ENCODE measurements around the gene POLRMT.
A peak's percentile ranks its signal among the peaks of the same experiment; 100 is the strongest.

POLRMT gene

GRCh38 chr19:575527-576506, 57.5 kb downstream of the POLRMT start:
- DNase-seq: no peak

DNA sequence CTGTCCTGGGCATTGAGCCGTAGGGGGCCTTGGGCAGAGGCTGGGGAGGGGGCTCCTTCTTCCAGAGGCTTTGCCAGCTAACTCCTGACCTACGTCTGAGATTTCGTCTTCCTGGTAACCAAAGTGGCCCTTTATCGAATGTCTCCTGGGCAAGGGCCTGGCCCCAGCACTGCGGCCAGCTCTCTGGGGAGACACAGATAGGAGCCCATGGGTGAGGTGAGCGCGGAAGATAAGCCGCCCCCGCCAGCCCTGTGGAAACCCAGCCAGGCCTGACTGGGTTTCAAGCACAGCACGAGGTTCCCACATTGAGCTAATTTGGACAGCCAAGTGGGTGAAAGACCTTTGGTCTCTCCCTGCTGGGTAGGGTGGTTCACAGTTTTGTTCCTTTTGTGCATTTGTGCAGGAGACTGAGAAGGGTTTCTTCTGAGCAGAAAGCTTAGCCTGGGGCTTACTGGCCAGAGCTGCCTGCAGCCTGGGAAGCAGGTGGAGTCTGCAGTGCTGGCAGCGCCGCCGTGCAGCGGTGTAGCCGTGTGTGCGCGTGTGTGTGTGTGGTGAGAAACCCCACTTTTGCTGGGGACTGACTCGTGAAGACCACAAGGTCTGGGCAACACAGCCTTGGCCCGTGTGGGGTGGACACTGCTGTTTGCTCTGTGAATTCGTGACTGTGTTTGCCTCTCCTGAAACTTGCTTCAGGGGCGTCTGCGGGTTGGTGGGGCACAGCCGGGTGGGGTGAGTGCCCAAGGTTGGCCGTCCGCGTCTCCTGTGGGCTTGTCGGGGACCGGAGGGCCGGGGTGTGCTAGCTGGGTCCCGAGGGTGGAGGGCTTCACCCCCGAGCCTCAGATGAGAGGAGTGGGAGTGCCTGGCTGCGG, 58.4 kb downstream of the POLRMT start:
- DNase-seq: no peak

- no peak for DNase-seq
These were observed 59.9 kb downstream of the POLRMT start for GRCh38 chr19:573519-573825.

DNA sequence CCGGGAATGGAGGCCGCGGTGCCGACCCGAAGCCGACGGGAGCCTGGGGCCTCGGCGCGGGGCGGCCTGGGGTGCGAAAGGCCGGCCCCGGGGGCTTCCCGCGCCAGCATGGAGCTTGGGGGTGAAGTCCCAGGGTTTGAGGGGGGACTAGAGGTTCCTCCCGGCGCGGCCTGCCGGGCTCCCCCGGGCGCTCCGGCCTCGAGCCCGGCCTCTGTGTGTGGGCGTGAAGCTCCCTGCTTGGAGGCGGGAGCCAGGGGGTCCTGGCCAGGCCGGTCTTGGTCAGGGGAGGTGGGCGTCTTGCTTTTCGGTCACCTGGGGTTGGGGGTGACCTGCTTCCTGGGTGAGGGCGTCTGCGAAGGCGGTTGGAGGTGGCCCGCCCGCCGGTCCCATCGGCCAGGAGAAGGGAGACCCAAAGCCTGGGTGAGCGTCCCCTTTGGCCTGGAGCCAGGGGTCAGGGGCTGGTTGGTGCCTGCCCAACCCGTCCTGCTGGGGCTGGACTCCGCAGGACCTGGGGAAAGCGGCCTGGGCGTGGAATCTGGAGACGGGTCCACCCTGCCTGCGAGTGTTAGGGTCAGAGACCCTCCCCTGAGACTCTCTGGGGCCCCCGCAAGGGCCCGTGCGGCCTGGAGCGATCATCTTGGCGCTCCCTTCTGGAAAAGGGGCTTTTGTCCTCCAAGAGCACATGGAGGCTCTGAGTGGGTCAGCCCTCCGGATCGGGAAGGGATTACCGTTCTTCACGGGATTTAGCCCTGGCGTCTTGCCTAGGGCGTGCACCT, 60.4 kb downstream of the POLRMT start:
- no peak for DNase-seq

GRCh38 chr19:572140-572742, 61.1 kb downstream of the POLRMT start, which contains the start of gene BSG:
BSG (plus strand) TSS chr19:572596; CDS start chr19:572635, 39 bp downstream.
- peak; percentile 98 for DNase-seq

GRCh38 chr19:571566-571974, 61.8 kb downstream of the POLRMT start:
- DNase-seq: no peak

GRCh38 chr19:570937-571565, 62.3 kb downstream of the POLRMT start:
- DNase-seq: peak in 1 of 2 donors; percentile 47

- no peak for DNase-seq
These were observed 63.1 kb downstream of the POLRMT start for GRCh38 chr19:570251-570686.

GRCh38 chr19:567296-567900, 65.9 kb downstream of the POLRMT start:
- no peak for DNase-seq
